ENCODE data around the gene TARP.

The TARP gene

DNA sequence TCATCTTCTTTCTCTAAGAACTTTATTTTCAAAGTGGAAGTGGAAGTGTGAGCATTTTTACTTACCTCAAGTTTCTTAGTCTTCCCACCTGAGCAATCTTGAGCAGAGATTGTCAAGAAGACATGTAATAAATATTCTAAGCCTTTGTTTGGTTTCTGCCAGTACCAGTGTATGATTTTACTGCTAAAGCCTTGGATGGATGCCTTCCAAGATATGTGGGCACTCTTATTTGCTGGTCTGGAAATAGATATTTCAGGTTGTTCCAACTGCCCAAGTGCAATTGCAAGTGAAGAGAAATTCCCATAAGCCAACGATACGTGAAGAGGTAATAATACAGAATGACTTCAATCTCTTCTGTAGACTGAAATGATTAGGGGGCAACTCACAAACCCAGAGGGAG lies 18.2 kb upstream of the TARP start:
- TF ChIP-seq GABPA (IDR thresholded peaks at IDR 0.05 in 1 of 2, conservative IDR thresholded peaks at IDR 0.05 in 1 of 2), result no peak
- TF ChIP-seq ZBTB33 (IDR thresholded peaks at IDR 0.05), result no peak
- TF ChIP-seq HNF4A (conservative IDR thresholded peaks at IDR 0.05), result no peak
- TF ChIP-seq RXRA (IDR thresholded peaks at IDR 0.05), result no peak
- TF ChIP-seq, protein P1, sequence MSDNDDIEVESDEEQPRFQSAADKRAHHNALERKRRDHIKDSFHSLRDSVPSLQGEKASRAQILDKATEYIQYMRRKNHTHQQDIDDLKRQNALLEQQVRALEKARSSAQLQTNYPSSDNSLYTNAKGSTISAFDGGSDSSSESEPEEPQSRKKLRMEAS (IDR thresholded peaks at IDR 0.05), result no peak
- TF ChIP-seq, protein P2, sequence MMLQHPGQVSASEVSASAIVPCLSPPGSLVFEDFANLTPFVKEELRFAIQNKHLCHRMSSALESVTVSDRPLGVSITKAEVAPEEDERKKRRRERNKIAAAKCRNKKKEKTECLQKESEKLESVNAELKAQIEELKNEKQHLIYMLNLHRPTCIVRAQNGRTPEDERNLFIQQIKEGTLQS (IDR thresholded peaks at IDR 0.05), result no peak
- TF ChIP-seq SP1 (IDR thresholded peaks at IDR 0.05), result no peak
- TF ChIP-seq FOXA2 (IDR thresholded peaks at IDR 0.05), result no peak
- no peak for TF ChIP-seq HNF4G (IDR thresholded peaks at IDR 0.05)
- TF ChIP-seq NR2F2 (IDR thresholded peaks at IDR 0.05), result no peak
- no peak for TF ChIP-seq RAD21 (IDR thresholded peaks at IDR 0.05)
- no peak for TF ChIP-seq TAF1 (conservative IDR thresholded peaks at IDR 0.05)
- TF ChIP-seq, protein P3, sequence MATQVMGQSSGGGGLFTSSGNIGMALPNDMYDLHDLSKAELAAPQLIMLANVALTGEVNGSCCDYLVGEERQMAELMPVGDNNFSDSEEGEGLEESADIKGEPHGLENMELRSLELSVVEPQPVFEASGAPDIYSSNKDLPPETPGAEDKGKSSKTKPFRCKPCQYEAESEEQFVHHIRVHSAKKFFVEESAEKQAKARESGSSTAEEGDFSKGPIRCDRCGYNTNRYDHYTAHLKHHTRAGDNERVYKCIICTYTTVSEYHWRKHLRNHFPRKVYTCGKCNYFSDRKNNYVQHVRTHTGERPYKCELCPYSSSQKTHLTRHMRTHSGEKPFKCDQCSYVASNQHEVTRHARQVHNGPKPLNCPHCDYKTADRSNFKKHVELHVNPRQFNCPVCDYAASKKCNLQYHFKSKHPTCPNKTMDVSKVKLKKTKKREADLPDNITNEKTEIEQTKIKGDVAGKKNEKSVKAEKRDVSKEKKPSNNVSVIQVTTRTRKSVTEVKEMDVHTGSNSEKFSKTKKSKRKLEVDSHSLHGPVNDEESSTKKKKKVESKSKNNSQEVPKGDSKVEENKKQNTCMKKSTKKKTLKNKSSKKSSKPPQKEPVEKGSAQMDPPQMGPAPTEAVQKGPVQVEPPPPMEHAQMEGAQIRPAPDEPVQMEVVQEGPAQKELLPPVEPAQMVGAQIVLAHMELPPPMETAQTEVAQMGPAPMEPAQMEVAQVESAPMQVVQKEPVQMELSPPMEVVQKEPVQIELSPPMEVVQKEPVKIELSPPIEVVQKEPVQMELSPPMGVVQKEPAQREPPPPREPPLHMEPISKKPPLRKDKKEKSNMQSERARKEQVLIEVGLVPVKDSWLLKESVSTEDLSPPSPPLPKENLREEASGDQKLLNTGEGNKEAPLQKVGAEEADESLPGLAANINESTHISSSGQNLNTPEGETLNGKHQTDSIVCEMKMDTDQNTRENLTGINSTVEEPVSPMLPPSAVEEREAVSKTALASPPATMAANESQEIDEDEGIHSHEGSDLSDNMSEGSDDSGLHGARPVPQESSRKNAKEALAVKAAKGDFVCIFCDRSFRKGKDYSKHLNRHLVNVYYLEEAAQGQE (IDR thresholded peaks at IDR 0.05), result no peak
- TF ChIP-seq YY1 (IDR thresholded peaks at IDR 0.05), result no peak
- no peak for TF ChIP-seq CTCF (IDR thresholded peaks at IDR 0.05; ENCODE audit: low read depth, low read length, missing input control)
- no peak for TF ChIP-seq JUND (IDR thresholded peaks at IDR 0.05)
- no peak for TF ChIP-seq FOXA1 (IDR thresholded peaks at IDR 0.05)
- no peak for TF ChIP-seq EGR1 (IDR thresholded peaks at IDR 0.05; ENCODE audit: low read depth in 2 of 2)
- DNase-seq (ENCODE audit: low spot score), result no peak
- Histone ChIP-seq H3K4me3 (ENCODE audit: low read depth in 1 of 3, low read length in 3 of 3) (no peak overlapping the region), H3K9ac (ENCODE audit: low read depth in 1 of 2, low read length in 2 of 2) (no peak overlapping the region), H3K27me3 (ENCODE audit: control insufficient read depth in 4 of 4, insufficient read depth in 4 of 4, low read length in 3 of 4) (no peaks in the 10 kb centered on the region), H3K9me3 (ENCODE audit: control insufficient read depth in 4 of 4, low read length in 3 of 4) (no peaks in the 10 kb centered on the region), H3K27ac (ENCODE audit: low read depth in 1 of 2, low read length in 2 of 2) (no peak overlapping the region), H3K4me1 (ENCODE audit: control insufficient read depth in 4 of 4, insufficient read depth in 4 of 4, low read length in 3 of 4) (no peaks in the 10 kb centered on the region), H3K36me3 (ENCODE audit: control insufficient read depth in 4 of 4, insufficient read depth in 3 of 4, low read depth in 1 of 4, low read length in 3 of 4) (no peaks in the 10 kb centered on the region)
- 94% methylated on average over 2 of the region's 2 CpGs for WGBS
